GM23338 (cell line): ENCODE results near the gene TRIM24. TPM values are rescaled to one million over a fixed set of nuclear protein-coding genes. Genes with fewer than 3 reads are reported as not detected.
"Not testable (repeated sequence)": the region's sequence is repeated elsewhere in the genome, so short reads cannot be mapped to it uniquely, and the experiment has no call there.

Experiments
- ATAC-seq: fragments of 200-7000 bp; cut with Tn5 transposase; 3 replicates; pipeline ENCODE4 v1.9.1; 2020
- DNase-seq: peaks from one replicate; pipeline ENCODE4 v3.0.0-alpha.2; 2015; ENCODE audit warnings: low spot score
- H2AFZ ChIP-seq: fragments of 200-600 bp; sonication (generic); 2 replicates; pipeline ENCODE4 v1.8.0; 2016; ENCODE audit warnings: antibody characterized with exemption, mild to moderate bottlenecking, moderate library complexity
- H3F3A ChIP-seq: fragments of 200-600 bp; sonication (generic); replicated peaks from 2 replicates; pipeline ENCODE4 v1.8.0; 2017; ENCODE audit warnings: antibody characterized with exemption, mixed run types, low read depth
- H3K27ac ChIP-seq: fragments of 200-600 bp; sonication (generic); 2 replicates; pipeline ENCODE4 v1.6.1; 2016; ENCODE audit warnings: low read depth
- H3K27me3 ChIP-seq: fragments of 200-600 bp; sonication (generic); 2 replicates; pipeline ENCODE4 v1.8.0; 2016; ENCODE audit warnings: mild to moderate bottlenecking, mixed run types, moderate library complexity; ENCODE audit not compliant: insufficient read depth
- H3K36me3 ChIP-seq: fragments of 200-600 bp; sonication (generic); 2 replicates; pipeline ENCODE4 v1.8.0; 2016; ENCODE audit warnings: mild to moderate bottlenecking; ENCODE audit not compliant: insufficient read depth
- H3K4me1 ChIP-seq: fragments of 200-600 bp; sonication (generic); 2 replicates; pipeline ENCODE4 v1.8.0; 2016; ENCODE audit warnings: mild to moderate bottlenecking, moderate library complexity; ENCODE audit not compliant: insufficient read depth
- H3K4me2 ChIP-seq: fragments of 200-600 bp; sonication (generic); 2 replicates; pipeline ENCODE4 v1.7.1; 2017; ENCODE audit warnings: mixed run types
- H3K4me3 ChIP-seq: fragments of 200-600 bp; sonication (generic); 2 replicates; pipeline ENCODE4 v1.6.1; 2016; ENCODE audit warnings: mixed run types
- H3K79me2 ChIP-seq: fragments of 200-600 bp; sonication (generic); replicated peaks from 2 replicates; pipeline ENCODE4 v1.8.0; 2017; ENCODE audit warnings: mild to moderate bottlenecking; ENCODE audit not compliant: insufficient read depth
- H3K9me2 ChIP-seq: fragments of 200-600 bp; sonication (generic); 2 replicates; pipeline ENCODE4 v1.8.0; 2017; ENCODE audit not compliant: insufficient read depth
- H4K20me1 ChIP-seq: fragments of 200-600 bp; sonication (generic); replicated peaks from 2 replicates; pipeline ENCODE4 v1.8.0; 2017; ENCODE audit warnings: mild to moderate bottlenecking; ENCODE audit not compliant: insufficient read depth
- H3K27ac Mint-ChIP-seq: 2 replicates; pipeline ENCODE4 v1.8.0; 2020; ENCODE audit warnings: inconsistent platforms, mild to moderate bottlenecking, moderate library complexity, mixed read lengths
- H3K27me3 Mint-ChIP-seq: 3 replicates; pipeline ENCODE4 v1.8.0; 2022; ENCODE audit warnings: low read depth, mild to moderate bottlenecking, moderate library complexity, mixed read lengths, inconsistent platforms; ENCODE audit not compliant: insufficient read depth, poor library complexity
- H3K36me3 Mint-ChIP-seq: 3 replicates; pipeline ENCODE4 v1.8.0; 2021; ENCODE audit warnings: low read depth, mild to moderate bottlenecking, inconsistent platforms, moderate library complexity, mixed read lengths
- H3K4me1 Mint-ChIP-seq: 3 replicates; pipeline ENCODE4 v1.8.0; 2020; ENCODE audit warnings: mild to moderate bottlenecking, inconsistent platforms, mixed read lengths
- H3K4me3 Mint-ChIP-seq: 3 replicates; pipeline ENCODE4 v1.8.0; 2021; ENCODE audit warnings: moderate library complexity, mild to moderate bottlenecking, inconsistent platforms, mixed read lengths
- H3K9me3 Mint-ChIP-seq: 3 replicates; pipeline ENCODE4 v1.8.0; 2020; ENCODE audit warnings: moderate library complexity, mild to moderate bottlenecking, inconsistent platforms, mixed read lengths
- CREB1 ChIP-seq: fragments of 250-450 bp; sonication (Bioruptor Pico); IDR thresholded peaks from 2 replicates; pipeline ENCODE4 v1.5.0; 2020; ENCODE audit warnings: low read depth, mild to moderate bottlenecking, moderate library complexity
- EZH2 ChIP-seq: fragments of 200-600 bp; sonication (generic); IDR thresholded peaks from one replicate; pipeline ENCODE4 v1.8.0; 2017; ENCODE audit warnings: antibody characterized with exemption, mild to moderate bottlenecking, low read depth; ENCODE audit not compliant: unreplicated experiment
- EZH2phosphoT487 ChIP-seq: fragments of 200-600 bp; sonication (generic); IDR thresholded peaks from one replicate; pipeline ENCODE4 v1.8.1; 2018; ENCODE audit warnings: antibody characterized with exemption; ENCODE audit not compliant: unreplicated experiment
- JUNB ChIP-seq: IDR thresholded peaks from one replicate; pipeline ENCODE4 v1.6.1; 2016; ENCODE audit warnings: antibody characterized with exemption; ENCODE audit not compliant: unreplicated experiment
- POLR2AphosphoS5 ChIP-seq: IDR thresholded peaks from 2 replicates; pipeline ENCODE4 v1.6.1; 2016; ENCODE audit warnings: antibody characterized with exemption, low read depth
- STAT1 ChIP-seq: IDR thresholded peaks from one replicate; pipeline ENCODE4 v1.6.1; 2016; ENCODE audit warnings: antibody characterized with exemption; ENCODE audit not compliant: unreplicated experiment
- ZNF114 ChIP-seq: fragments of 250-450 bp; sonication (Bioruptor Pico); IDR thresholded peaks from 2 replicates; pipeline ENCODE4 v1.5.0; 2020; ENCODE audit warnings: mild to moderate bottlenecking, moderate library complexity
- ZNF331 ChIP-seq: fragments of 250-450 bp; sonication (Bioruptor Pico); IDR thresholded peaks from 2 replicates; pipeline ENCODE4 v1.5.0; 2020; ENCODE audit warnings: low read depth, mild to moderate bottlenecking, moderate library complexity
- ZNF462 ChIP-seq: fragments of 250-450 bp; sonication (Bioruptor Pico); IDR thresholded peaks from 2 replicates; pipeline ENCODE4 v1.5.0; 2020; ENCODE audit warnings: mild to moderate bottlenecking, moderate library complexity
- polyA plus RNA-seq: library from polyadenylated mRNA; unstranded; fragments of >200 nt; fragmentation: Nextera tagmentation; extraction: Ambion mirVana; gene quantifications from 2 replicates; pipeline ENCODE4 v1.2.1, GENCODE V29; 2016
- total RNA-seq: library from RNA; depleted of rRNA; stranded (reverse); fragments of >200 nt; shearing (Covaris generic); gene quantifications from 2 replicates; pipeline ENCODE4 v1.2.3, GENCODE V29; 2014
- TF ChIP-seq, protein P1 (sequence below): IDR thresholded peaks from one replicate; pipeline ENCODE4 v1.6.1; 2018; ENCODE audit warnings: antibody characterized with exemption; ENCODE audit not compliant: unreplicated experiment
- TF ChIP-seq, protein P2 (sequence below): IDR thresholded peaks from 2 replicates; pipeline ENCODE4 v1.6.1; 2016; ENCODE audit warnings: antibody characterized with exemption

The TRIM24 gene
- total and polyA plus RNA-seq, 2 experiments from 2014 or later, result 67.0 to 120 TPM

DNA sequence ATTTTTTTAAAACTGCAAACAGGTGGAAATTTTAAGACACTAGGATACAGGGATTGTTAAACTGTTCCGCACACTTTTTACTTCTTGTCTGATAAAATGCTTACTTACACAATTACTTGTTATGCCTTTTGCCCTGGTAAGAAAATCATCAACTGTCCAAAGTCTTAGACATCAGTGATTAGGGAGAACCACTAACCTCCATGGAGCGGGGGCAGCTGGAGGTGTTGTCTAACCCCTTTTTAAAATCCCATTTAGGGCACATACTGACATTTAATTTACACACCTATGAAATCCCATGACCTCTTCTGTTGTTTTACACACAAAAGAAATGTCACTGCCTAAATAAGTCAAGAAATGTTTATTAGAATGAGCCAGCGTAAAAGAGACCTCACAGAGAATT lies 65.7 kb downstream of the TRIM24 start (continued):
- TF ChIP-seq STAT1, result no peak

DNA sequence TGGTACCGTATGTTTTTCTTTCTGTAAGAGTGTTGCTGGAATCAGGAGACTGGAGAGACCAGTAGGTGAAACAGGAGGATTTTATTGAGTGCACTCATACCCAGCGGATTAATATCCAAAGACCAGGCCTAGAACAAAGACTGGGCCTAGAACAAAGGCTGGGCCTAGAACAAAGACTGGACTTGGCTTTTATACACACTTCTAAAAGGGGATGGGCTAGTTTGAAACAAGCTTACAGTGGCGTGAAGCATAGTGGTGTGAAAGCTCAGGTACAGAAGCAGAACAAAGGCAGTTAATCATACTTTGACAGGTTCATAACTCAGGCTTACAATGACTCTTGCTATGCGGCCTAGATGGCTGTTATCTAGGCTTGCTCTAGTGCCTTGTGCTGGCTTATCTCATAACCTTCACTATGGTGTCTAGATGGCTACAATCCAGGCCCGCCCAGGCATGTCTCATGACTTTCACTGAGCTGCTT lies 67.7 kb downstream of the TRIM24 start:
- Histone ChIP-seq H3K4me3 (no peak overlapping the region), H4K20me1 (peaks cover 7% of the 10 kb centered on the region; the same call in 1 of the 2 replicates), H3F3A (no peaks in the 10 kb centered on the region), H3K4me1 (no peaks in the 10 kb centered on the region), H3K9me2 (no peaks in the 10 kb centered on the region), H3K4me2 (no peak overlapping the region), H3K27me3 (no peaks in the 10 kb centered on the region), H3K27ac (no peak overlapping the region), H2AFZ (no peak overlapping the region), H3K79me2 (peaks cover 94% of the 10 kb centered on the region), H3K36me3 (peaks cover 64% of the 10 kb centered on the region)
- ATAC-seq (no peak), DNase-seq (no peak)
- H3K36me3 Mint-ChIP-seq, result peaks cover 96% of the 10 kb centered on the region
- peaks cover 45% of the 10 kb centered on the region for H3K9me3 Mint-ChIP-seq
- H3K27ac Mint-ChIP-seq, result no peak overlapping the region
- 0 out of 3 replicates have a peak, but pooled peaks cover 2% of the 10 kb centered on the region for H3K4me1 Mint-ChIP-seq
- no peak overlapping the region for H3K4me3 Mint-ChIP-seq
- no peak for TF ChIP-seq ZNF114 (CRISPR knock-in tag)
- no peak for TF ChIP-seq JUNB
- TF ChIP-seq, protein P1, sequence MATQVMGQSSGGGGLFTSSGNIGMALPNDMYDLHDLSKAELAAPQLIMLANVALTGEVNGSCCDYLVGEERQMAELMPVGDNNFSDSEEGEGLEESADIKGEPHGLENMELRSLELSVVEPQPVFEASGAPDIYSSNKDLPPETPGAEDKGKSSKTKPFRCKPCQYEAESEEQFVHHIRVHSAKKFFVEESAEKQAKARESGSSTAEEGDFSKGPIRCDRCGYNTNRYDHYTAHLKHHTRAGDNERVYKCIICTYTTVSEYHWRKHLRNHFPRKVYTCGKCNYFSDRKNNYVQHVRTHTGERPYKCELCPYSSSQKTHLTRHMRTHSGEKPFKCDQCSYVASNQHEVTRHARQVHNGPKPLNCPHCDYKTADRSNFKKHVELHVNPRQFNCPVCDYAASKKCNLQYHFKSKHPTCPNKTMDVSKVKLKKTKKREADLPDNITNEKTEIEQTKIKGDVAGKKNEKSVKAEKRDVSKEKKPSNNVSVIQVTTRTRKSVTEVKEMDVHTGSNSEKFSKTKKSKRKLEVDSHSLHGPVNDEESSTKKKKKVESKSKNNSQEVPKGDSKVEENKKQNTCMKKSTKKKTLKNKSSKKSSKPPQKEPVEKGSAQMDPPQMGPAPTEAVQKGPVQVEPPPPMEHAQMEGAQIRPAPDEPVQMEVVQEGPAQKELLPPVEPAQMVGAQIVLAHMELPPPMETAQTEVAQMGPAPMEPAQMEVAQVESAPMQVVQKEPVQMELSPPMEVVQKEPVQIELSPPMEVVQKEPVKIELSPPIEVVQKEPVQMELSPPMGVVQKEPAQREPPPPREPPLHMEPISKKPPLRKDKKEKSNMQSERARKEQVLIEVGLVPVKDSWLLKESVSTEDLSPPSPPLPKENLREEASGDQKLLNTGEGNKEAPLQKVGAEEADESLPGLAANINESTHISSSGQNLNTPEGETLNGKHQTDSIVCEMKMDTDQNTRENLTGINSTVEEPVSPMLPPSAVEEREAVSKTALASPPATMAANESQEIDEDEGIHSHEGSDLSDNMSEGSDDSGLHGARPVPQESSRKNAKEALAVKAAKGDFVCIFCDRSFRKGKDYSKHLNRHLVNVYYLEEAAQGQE, result no peak
- TF ChIP-seq ZNF331 (CRISPR knock-in tag), result no peak
- no peak for TF ChIP-seq CREB1 (CRISPR knock-in tag)
- TF ChIP-seq EZH2phosphoT487, result no peak
- no peak for TF ChIP-seq ZNF462 (CRISPR knock-in tag)
- TF ChIP-seq, protein P2, sequence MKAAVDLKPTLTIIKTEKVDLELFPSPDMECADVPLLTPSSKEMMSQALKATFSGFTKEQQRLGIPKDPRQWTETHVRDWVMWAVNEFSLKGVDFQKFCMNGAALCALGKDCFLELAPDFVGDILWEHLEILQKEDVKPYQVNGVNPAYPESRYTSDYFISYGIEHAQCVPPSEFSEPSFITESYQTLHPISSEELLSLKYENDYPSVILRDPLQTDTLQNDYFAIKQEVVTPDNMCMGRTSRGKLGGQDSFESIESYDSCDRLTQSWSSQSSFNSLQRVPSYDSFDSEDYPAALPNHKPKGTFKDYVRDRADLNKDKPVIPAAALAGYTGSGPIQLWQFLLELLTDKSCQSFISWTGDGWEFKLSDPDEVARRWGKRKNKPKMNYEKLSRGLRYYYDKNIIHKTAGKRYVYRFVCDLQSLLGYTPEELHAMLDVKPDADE, result no peak
- TF ChIP-seq STAT1, result no peak
- TF ChIP-seq POLR2AphosphoS5, result no peak
- TF ChIP-seq EZH2, result no peak
- H3K27me3 Mint-ChIP-seq, result peaks cover 8% of the 10 kb centered on the region

GRCh38 chr7:138536833-138537232 lies 76.8 kb downstream of the TRIM24 start:
- peaks cover 98% of the 10 kb centered on the region for H3K36me3 Mint-ChIP-seq
- not testable (repeated sequence) for H3K27me3 ChIP-seq, H3K27ac ChIP-seq, H3K4me2 ChIP-seq, DNase-seq, H3K4me3 ChIP-seq, H3K4me1 ChIP-seq, H3K27ac Mint-ChIP-seq, ATAC-seq, H3K27me3 Mint-ChIP-seq, H3K4me3 Mint-ChIP-seq, H3K9me2 ChIP-seq, H3F3A ChIP-seq, H3K9me3 Mint-ChIP-seq, H2AFZ ChIP-seq
- Histone ChIP-seq H3K36me3 (peaks cover 45% of the 10 kb centered on the region), H3K79me2 (peaks cover 87% of the 10 kb centered on the region), H4K20me1 (peaks cover 24% of the 10 kb centered on the region)
- H3K4me1 Mint-ChIP-seq, result peaks cover 26% of the 10 kb centered on the region; the same call in 2 of the 3 replicates
